Uterus (tissue), 2 donors: ENCODE data around the gene FGFR2.

Experiments
- CTCF ChIP-seq, 4 experiments: fragments of 200-600 bp in 2 of 4; fragments of 450-650 bp in 2 of 4; sonication (generic) in 2 of 4; IDR thresholded peaks; one replicate each; pipeline ENCODE4 v1.5.1; 2016 to 2019; ENCODE audit warnings: antibody characterized with exemption in 4 of 4, mild to moderate bottlenecking in 2 of 4, moderate library complexity in 1 of 4
- POLR2A ChIP-seq, 2 donors: fragments of 450-650 bp; IDR thresholded peaks; one replicate each; pipeline ENCODE4 v1.6.1; 2016; ENCODE audit warnings: antibody characterized with exemption in 2 of 2, mild to moderate bottlenecking in 1 of 2, moderate library complexity in 1 of 2

- TF ChIP-seq CTCF (IDR thresholded peaks at IDR 0.05) (no peak), POLR2A (IDR thresholded peaks at IDR 0.05) (no peak)
Measured at GRCh38 chr10:121540732-121541395, 57.4 kb downstream of the FGFR2 start.
